HS-5 (cell line): ENCODE data around the gene EGLN2.
"Not testable (repeated sequence)": the region's sequence is repeated elsewhere in the genome, so short reads cannot be mapped to it uniquely, and the experiment has no call there.

Source experiments
- DNase-seq: peaks from one replicate; pipeline ENCODE4 v3.0.0-alpha.2; 2012; ENCODE audit warnings: low read depth

The EGLN2 gene

DNA sequence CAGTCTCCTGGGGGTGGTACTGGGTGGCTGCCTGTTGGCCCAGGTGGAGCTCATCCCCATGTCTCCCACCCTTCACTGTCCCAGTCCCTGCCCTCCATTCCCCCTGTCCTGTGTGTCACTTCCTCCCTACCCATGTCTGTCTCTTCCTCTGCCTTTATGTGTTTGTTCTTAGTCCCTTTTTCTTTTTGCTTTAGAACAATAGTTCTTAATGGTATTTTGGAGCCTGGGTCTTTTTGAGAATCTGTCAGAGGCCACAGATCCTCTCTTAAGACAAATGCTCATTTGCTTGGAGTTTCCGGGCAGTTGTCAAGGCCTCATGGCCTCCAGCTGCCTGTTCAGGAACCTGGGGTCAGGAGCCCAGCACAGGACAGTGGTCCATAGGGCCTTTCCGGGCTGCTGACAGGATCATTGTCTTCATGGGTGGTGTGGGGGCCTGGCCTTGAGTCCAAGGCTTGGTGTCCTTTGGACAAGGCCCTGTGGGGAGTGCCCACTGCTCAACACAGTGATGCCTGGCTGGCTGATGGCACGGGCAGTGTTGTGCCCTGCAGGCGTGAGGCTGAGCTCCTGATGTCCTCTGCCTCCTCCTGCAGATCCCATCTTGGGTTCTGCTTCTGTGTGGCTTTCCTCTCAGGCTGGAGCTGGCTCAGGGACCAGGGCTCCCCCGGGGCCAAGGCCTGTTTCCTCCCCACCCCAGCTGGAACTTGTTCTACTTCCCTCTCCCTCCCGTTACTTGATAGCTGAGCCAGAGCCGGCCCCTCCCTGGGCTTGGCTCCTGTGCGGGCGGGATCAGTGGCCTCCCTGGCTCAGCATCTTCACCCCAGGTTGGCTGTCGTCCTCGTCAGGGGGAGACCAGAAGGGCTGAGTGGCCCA is 3.5 kb downstream of the EGLN2 start:
- DNase-seq: no peak

DNA sequence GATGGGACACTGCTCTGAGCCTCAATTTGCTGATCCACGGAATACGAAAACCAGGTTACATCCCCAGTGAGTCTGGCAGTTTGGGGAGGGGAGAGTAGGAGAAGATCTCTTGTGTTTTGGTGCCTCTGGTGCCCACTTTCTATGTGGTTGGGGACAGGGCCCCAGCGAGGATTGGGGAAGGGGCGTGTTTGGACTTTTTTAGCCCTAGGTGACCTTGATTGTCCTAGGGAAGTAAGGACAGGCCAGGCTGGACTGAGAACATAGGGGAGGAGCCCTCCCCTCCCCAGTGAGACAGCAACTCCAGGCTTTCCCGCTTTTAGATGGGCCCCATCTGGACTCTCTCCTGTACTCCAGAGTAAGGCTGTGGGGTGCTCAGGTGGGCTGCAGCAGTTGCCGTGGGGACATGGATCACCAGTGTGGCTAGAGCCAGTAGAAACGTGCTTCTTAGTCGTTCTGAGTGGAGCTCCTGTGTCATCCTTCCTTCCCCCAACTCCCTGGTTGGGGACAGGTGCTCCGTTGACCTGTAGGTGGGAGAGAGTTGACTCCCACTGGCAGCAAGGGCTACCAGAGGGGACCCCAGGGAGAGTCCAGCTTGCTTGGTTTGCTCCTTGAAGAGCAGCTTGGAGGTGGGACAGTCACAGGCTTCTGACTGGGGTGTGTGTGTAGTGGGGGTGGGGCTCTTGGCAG is 4.3 kb downstream of the EGLN2 start:
- no peak for DNase-seq

DNA sequence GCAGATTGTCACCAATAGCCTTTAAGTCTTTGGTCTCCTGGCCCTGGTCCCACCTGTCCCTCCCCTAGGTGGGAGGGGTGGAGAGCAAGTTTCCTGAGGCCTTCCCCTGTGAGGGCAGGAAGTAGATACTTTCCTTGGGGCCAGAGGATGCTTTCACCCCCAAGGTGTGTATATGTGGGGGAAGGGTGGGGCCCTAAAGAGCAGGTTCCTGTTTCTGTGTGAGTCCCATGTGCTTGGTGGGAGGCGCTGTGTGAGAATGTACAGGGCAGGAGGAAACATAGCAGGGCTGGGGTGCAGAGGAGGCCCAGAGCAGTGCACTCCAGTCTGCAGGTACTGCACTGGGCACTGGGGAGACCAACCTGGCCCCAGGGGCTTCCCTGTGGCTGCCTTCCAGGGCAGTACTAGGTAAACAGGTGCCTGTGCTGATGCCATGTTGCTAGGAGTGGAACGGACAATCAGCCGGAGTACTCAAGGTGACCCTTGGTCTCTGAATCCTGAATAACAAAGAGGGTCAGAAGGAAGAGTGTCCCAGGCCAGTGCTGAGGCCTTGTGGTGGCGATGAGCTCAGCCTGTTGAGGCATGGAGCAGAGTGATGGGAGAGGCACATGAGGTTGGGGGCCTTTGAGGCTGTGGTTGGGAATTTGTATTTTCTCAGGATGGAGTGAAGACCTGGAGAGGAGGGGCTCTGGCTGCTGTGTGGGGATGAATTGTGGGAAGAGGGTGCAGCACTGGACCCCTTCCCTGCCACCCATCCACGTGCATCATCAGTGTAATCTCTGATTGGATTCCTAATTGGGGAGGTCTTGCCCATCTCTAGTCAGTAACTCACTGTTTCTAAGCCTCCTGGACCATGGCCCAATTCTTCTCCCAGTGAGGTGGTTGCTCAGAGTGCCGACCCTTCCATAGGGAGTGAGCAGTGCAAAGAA is 5.1 kb downstream of the EGLN2 start:
- no peak for DNase-seq

DNA sequence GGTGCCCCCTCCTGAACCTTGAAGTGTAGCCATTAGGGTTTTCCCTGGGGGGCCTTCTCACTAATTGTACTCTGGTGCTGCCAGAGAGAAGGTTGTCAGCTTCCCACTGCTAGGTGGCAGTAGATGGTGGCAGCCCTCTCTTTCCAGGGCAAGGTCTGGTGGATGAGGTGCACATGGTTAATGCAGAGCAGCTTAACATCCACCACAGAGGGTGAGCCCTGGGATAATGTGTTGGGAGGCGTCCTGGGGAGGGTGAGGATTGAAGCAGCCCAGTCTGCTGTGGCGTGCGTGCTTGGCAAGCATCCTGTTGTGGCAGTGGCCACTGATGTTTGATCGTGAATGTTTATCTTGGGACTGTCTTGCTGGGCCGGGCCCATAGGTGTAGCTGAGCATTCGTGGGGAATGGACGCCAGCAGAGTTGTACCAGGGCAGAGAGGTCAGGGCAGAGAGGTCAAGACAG is 5.8 kb downstream of the EGLN2 start:
- no peak for DNase-seq

DNA sequence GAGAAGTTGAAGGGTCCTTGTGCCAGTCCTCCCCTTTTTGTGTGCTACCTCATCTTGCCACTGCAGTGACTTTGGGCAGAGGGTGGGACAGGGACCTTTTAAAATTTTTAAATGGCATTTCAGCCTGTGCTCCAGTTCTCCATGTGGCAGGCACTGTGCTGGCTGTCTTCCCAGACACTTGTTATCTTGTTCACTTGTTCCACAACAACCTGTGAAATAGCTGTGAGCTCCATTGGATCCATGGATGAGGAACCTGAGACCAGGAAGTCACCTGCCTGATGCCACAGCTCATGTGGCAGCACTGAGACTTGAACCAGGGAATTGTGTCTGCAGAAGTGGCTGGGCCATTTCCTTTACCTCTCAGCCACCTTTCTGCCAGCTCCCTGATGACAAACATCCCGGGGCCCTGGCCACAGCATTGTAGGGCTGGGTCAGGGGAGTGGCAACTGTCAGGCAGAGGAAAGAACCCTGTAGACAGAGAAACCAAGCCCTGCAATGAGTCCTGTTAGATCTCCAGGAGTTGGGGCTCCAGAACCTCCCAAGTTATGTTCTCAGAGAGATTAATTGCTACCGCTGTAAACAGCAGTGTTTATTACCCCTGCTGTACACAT is 6.4 kb downstream of the EGLN2 start:
- no peak for DNase-seq

DNA sequence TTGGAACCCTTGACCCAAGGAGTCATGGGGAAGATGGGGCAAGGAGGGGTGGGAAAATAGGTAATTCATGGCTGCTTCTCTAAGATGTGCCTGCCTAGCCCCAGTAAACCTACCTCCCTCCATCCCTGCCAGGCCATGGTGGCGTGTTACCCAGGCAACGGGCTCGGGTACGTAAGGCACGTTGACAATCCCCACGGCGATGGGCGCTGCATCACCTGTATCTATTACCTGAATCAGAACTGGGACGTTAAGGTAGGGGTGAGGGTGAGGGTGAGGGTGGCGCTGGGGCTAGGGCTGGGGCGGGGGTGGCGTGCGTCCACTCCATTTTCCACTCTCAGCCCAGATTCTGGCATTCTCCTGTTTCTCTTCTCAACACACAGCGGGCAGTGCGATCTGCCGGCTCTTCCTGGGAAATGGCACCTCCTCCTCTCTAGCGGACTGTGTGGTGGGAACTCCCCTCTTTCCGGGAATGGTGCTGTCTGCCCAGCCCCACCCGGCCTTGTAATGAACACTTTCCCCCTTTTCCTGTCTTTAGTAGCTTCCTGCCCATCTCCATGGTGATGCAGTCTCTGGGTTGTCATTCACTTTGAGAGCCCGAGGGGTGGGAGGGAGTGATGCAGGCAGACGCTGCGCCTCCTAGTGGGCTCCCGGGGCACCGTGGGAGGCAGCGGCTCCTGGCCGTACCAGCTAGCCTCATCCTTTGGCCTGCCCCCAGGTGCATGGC is 7.6 kb downstream of the EGLN2 start:
- no peak for DNase-seq

DNA sequence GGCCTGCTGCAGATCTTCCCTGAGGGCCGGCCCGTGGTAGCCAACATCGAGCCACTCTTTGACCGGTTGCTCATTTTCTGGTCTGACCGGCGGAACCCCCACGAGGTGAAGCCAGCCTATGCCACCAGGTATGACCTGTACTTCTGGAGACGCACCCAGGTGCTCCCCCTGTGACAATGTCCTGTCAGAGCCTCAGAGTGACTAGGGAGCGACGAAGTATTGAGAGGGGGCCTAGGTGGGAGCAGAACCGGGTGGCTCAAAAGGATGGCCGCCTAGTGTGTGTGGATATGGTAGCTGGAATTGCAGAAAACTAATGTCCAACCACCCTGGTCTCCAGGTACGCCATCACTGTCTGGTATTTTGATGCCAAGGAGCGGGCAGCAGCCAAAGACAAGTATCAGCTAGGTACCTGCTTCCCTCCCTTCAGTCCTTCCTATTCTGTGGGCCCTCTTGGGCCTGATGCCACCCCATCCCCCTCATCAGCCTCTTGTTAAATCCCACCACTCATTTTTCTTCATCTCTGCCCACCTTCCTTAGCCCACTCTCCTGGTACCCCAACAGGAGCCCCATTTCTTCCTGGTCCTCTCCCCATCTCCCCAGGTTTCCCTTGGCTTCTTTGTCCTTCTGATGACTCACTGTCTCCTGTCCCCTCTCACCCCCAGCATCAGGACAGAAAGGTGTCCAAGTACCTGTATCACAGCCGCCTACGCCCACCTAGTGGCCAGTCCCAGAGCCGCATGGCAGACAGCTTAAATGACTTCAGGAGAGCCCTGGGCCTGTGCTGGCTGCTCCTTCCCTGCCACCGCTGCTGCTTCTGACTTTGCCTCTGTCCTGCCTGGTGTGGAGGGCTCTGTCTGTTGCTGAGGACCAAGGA is 8.4 kb downstream of the EGLN2 start:
- DNase-seq: no peak

DNA sequence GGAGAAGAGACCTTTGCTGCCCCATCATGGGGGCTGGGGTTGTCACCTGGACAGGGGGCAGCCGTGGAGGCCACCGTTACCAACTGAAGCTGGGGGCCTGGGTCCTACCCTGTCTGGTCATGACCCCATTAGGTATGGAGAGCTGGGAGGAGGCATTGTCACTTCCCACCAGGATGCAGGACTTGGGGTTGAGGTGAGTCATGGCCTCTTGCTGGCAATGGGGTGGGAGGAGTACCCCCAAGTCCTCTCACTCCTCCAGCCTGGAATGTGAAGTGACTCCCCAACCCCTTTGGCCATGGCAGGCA is 9.0 kb downstream of the EGLN2 start:
- DNase-seq: no peak

DNA sequence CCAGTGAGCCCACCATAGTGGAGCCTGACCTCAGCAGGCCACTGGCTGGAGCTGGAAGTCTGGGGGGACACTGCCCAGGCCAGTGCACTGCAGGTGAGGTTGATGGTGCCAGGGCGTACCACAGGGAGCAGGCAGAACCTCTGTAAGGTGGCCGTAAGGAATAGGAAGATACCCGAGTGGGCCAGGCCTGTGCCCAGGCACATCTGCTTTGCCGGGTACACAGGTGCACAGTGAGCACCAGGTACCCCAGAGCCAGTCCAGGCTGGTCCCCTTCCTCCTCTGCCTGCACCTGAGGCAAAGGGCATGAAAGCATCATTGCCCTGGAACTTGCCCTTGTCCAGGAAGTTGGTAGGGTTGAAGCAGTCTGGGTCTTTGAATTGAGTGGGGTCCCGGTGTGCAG is 9.5 kb downstream of the EGLN2 start:
- no peak for DNase-seq

DNA sequence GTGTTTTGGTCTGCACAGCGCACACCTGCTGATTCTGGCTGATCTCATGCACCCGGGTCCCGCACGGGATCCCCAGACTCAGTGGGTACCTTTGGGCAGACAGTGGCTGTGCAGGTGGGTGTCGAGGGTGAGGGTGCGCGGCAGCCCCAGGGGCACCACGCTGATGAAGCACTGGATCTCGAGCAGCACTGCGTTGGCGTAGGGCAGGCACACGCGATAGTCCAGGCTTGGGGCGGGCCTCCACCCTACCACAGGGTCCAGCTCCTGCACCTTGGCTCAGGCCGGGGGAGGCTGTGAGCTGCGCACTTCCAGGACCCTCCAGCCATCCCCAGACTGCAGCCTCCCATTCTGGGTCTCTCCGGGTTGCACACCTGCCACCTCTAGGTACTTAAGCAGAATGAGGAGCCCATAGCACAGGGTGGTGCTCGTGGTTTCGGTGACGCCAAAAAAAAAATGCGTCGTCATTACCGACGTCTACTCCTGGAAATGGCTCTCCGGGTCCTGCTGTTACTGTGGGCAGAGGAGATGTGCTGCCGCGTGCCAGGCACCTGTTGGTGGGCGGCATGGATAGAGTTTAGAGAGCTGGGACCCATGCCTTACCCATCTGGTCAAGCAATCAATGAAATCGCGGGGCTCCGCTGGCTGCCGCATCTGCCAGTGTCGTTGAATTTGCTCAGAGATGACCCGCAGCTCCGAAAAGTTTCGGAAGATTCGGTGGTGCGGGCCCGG is 10.5 kb downstream of the EGLN2 start:
- DNase-seq: no peak

DNA sequence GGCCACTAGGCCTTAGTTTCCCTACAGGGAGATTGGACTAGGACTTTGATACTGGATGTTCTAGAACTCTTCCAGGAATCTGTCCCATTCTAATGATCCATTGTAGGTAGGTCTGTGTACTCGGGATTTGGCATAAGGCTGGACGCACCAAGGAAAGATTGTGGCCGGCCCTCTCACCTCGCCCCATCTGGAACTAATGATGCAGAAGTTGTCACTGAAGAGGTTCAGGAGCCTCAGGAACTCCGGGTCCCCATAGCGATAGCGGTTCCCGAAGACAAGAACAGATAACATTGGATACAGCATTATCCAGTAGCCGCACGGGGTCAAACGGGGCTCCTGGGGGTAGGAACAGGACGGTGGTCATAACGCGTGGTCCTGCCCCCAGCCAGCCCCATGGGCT is 11.2 kb downstream of the EGLN2 start:
- no peak for DNase-seq

DNA sequence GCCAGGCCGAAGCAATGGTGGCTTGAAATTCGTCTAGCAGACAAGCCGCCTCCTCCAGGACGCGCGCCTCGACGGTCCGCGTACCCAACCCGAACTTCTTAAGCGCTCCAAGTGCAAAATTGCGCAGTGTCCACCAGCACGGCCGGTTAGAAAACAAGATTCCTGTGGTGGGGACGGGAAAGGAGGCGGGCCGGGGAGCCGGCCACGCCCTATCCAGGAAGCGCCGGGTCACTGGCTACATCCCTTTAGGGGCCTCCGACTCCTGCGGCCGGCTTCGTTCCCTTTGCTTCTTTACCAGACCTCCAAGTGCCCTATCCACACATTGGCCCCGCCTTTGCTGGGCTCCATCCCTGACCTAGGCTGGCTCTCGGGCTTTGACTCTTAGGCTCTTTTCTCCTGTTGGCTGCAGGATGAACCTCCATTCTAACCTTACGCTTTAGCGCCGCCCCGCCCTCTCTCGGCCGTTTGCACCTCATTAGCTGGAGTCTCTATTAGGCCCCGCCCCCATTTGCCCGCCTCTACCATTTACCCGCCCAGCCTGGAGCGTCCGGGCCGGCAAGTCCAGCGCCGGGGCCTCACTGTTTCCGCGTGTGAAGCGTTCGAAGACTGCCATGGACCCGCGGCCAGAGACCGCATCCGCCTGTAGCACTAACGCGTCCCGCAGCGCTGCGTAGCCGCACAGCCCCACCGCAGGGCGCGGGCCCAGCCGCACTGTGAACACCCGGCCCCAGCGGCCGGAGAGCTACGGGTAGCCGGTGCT is 11.8 kb downstream of the EGLN2 start:
- DNase-seq: not testable (repeated sequence)

DNA sequence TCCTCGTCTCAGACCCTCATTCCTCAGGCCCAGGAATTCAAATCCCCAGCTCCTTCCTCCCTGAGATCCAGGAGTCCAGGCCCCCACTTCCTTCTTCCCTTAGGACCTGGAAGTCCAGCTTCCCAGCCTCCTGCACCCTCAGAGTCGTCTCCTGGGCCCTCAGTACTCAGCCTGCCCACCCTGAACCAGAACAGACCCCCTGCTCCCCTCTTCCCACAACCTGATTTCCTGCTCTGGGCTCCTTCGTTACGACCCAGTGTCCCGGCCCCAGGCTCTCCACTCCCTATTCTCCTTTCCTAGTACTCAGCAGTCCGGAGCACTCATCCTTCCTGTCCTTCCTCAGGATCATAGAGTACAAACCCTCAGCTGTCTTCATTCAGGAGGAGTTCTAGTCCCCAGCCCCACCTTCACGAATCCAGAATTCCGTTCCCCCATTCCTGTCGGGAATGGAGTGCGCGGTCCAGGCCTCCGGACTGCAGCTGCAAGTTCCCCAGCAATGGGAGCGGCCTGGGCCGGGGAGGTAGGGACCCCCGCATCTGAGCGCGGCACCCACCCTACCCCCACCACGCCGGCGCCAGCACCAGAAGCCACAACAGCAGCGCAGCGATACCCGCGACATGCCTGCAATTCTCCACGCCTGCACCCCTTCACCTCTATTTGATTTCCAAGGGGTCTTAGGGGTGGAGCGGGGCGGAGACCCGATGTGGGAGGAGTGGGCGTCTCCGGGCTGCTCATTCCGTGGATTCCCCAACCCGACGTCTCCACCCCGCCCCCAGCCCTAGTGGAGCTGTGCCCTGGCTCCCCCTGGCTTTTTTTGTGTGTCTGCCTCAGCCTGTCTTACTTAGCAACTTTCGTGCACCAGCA is 12.7 kb downstream of the EGLN2 start:
- DNase-seq: no peak

DNA sequence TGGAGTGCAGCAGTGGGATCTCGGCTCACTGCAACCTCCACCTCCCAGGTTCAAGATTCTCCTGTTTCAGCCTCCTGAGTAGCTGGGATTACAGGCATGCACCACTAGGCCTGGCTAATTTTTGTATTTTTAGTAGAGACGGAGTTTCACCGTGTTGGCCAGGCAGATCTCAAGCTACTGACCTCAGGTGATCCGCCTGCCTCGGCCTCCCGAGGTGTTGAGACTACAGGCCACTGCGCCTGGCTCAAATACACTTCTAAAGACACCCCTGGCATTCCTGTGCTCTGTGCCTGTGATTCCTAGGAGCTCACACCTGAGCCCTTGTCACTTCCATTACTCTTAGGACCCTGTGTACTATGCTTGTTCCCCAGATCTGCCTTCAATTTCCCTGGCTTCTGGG is 13.6 kb downstream of the EGLN2 start:
- not testable (repeated sequence) for DNase-seq

DNA sequence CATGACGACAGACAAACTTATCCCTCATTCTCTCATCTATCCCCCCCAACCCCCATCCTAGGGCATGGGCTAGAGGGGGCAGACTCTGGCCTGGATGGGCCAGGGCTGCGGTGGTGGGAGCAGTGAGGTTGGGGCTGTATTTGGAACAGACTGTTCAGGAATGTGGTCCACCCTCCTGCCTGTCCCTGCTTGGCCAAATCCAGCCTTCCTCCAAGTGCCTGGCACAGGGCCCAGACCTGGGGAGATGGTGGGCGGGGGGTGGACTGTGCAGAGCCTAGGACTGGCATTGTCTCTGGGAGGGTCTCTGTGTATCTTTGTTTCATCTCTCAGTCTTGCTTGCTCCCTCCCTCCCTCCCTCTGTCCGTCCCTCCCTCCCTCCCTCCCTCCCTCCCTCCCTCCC is 14.2 kb downstream of the EGLN2 start:
- no peak for DNase-seq

DNA sequence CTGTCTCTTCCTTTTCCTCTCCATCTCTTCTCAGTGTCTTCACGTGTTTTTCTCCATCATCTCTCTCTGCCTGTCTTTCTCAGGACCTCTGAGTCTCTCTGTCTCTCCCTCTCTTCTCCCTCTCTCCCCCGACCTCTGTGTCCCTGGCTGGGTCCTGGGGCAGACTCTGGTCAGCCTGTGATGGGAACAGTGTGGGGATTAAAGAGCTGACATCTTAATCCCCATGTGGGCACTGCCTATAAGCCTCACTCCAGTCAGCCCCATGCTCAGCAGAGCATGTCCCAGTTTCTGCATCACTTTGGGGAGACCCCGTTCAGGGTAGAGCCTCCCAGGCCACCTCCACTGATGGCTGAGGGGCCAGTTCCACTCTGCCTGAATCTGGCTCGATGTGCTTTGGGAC is 16.2 kb downstream of the EGLN2 start:
- no peak for DNase-seq

DNA sequence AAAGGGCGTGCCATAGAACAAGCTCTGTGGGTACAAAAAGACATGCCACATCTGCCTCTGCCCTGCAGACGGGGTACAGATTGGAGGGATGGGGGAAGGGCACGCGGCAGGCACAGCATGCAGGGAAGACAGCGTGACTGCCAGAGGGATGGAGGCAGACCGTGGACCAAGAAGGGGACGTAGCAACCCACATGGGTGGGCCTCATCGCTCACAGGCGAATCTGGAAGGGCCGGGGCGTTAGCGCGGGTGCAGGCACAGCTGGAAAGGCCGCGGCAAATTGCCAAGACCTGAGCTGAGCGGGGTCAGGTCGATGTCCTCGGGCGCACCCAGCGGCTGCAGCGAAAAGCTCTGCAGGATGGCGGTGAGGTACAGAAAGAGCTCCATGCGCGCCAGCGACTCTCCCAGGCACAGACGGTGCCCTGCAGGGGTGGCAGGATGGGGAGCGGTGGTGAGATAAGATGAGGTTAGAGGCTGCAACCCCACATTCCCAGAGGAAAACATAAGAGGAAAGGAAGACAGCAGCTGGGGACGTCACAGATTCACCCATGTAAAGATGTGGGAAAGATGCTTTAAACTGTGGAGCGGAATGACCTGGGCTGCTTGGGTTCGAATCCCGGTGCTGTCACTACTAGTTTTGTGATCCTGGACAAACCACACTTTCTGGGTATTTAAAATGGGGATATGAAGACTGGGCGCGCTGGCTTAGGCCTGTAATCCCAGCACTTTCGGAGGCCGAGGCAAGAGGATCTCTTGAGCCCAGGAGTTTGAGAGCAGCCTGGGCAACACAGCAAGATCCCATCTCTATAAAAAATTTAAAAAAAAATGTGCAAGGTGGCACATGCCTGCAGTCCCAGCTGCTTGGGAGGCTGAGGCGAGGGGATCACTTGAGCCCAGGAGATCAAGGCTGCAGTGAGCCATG is 19.7 kb downstream of the EGLN2 start:
- DNase-seq: not testable (repeated sequence)
